HG02588 (cell line): Measurements from ENCODE around the gene LRRC1.
A peak's percentile ranks its signal among the peaks of the same experiment; 100 is the strongest.
"Not testable (repeated sequence)": the region's sequence is repeated elsewhere in the genome, so short reads cannot be mapped to it uniquely, and the experiment has no call there.

Experiments
- ATAC-seq: cut with Tn5 transposase; IDR thresholded peaks from one replicate; pipeline ENCODE4 v1.9.1; 2021; ENCODE audit warnings: mild to moderate bottlenecking, moderate library complexity; ENCODE audit not compliant: unreplicated experiment

Gene LRRC1

GRCh38 chr6:53794720-53795339, at the start of gene LRRC1:
Gene LRRC1, plus strand, starts transcription at chr6:53795005. Its CDS starts 252 bp downstream, at chr6:53795257.
- peak; percentile 75 for ATAC-seq

- no peak for ATAC-seq
These were observed 48.2 kb upstream of the LRRC1 start for GRCh38 chr6:53746442-53747103.

DNA sequence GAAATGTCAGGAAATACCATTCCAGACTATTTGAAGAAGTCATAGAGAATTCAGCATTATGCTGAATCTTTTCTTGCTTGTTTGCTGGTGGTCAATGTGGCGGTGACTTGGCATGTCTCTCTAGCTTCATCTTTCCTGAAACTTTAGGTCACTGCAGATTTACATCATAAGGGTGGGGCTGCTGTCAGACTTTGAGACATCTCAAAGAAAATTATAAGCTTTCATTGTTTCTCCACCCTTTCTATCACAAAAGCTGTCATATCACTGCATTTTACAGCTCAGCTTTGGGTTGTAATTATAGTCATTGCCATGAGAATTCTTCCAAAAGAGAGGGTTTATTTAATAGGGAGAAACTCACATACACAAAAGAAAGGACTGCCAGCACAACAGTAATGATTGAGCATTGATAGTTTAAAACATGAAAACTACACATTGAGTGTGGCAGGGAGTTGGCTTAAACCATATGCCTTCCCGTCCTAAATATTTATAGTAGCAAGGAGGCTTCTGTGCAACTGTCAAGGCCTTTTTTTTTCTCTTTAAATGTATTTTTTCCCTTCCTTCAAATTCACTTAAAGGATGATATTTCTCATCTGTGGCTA, 44.7 kb upstream of the LRRC1 start:
- ATAC-seq, result no peak

GRCh38 chr6:53751417-53751816, 43.4 kb upstream of the LRRC1 start:
- no peak for ATAC-seq

DNA sequence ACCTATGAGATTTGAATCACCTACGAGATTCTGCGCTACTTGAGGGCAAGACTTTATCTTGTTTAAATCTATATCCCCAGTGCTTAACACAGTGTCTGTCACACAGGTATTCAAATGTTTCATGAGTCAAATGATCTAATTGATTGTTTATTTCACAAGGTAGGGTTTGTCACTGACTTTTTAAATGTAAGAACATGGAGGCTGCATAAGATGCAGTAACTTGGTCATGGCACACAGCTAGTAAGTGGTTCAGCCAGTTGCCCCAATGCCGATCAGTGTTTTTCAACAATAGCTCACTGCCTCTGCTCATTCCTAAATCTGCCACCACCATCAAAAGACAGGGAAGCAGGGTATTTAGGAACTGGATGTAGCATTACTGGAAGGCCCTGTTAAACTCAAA, 42.4 kb upstream of the LRRC1 start:
- ATAC-seq, result no peak

DNA sequence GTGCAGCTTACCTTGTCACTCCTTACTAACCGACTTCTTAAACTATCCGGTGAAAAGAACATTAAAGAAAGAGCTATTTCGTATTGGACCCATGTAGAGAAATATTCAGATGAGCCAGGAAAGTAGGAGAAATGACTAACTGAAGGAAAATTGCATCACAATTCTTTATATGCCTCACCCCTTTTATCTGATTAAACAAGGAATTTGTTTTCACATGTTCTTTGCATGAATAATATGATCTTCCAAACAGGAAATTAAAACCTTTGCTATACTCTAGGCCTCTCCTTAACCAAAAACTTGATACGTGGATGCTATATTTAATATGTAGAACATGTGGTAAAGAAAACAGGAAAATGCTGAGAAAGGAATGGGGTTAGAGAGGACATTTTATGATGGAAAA, 41.9 kb upstream of the LRRC1 start:
- ATAC-seq, result no peak

DNA sequence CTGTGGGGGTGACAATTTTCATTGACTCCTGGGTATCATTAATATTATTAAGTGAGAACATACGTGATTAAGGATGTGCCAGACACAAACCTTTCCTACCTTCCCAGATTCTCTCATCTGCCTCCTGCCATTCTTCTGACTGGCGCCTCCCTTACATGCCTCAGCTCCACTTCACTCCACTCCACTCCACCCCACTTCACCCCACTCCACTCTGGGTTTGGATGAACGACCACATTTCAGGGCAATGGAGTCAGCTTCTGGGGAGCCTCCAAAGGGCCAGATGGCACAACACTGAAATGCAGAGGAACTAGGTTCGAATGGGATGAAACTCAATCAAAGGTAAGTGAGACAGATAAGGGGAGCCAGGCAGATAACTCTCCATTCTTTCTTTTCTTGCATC, 40.5 kb upstream of the LRRC1 start:
- ATAC-seq, result no peak

DNA sequence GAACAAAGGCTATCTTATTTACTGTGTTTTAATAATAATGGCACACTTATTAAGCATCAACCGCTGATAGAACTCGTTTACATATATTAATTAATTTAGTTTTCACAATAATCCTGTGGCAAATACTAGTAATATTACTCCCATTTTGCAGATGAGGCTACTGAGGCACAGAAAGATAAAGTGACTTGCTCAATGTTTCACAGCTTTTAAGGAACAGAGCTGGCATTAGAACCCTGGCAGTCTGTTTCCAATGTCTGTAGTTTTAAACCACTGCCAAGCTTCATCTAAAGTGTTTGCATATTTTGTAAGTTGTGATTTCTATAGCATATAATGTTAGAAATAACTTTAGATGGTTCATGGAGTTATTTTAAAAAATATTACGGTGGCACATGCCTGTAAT, 38.4 kb upstream of the LRRC1 start:
- no peak for ATAC-seq

DNA sequence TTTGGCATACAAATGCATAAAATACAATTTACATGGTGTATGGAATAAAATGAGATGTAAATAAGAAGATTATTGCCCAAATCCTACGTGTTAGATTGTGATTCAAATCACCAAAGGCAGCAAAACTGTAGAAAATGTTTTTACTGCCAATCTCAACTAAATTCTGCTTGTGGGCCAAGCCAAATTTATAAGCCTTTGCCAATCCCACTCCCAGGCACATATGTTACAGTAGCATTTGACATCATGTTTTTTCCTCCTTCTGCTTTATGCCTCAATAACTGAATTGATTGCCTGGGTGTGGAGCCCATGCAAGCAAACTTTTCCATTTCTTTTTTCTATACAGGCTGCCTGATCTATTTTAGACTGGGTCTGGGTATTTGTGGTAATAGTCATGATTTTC, 36.3 kb upstream of the LRRC1 start:
- no peak for ATAC-seq

- no peak for ATAC-seq
These were observed 33.8 kb upstream of the LRRC1 start for GRCh38 chr6:53761036-53761435.

DNA sequence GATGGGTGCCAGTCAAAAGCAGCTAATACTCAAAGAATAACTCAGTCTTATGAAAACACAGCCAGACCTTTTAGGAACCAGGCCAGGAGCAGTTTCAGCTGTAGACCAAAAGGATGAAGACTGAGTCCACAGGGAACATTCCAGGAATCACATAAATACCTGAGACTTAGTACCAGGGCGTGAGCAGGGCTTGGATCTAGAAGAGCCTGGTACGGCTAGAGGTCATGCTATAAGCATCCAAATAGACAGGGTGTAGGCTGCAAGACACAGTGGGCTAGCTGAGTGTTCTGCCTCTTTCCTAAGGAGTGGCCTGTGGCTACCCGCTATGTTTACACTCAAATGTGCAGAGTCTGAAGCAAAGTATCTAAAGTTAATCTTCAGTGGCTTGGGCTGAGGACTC, 29.5 kb upstream of the LRRC1 start:
- ATAC-seq, result no peak

GRCh38 chr6:53766930-53767329, 27.9 kb upstream of the LRRC1 start:
- no peak for ATAC-seq

- ATAC-seq, result no peak
These were observed 26.9 kb upstream of the LRRC1 start for GRCh38 chr6:53767941-53768340.

DNA sequence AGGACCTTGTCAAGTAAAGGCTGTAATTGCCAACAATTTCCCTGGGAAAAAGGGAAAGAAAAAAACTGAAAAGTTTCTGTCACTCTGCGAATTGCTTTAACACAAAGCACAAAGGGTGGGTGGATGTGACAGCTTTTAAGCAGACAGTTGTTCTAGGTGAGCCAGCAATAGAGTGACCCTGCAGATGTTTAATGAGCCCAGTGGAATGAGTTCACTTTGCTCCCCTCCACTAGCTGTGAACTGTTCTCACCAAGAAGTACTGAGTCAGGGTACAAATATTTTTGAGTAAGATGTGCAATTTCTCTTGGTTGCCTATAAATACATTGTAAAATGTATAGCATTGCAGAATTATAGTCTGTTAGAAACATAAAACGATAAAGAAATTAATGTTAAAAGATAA, 26.2 kb upstream of the LRRC1 start:
- no peak for ATAC-seq

GRCh38 chr6:53770780-53771249, 24.0 kb upstream of the LRRC1 start:
- ATAC-seq, result no peak

DNA sequence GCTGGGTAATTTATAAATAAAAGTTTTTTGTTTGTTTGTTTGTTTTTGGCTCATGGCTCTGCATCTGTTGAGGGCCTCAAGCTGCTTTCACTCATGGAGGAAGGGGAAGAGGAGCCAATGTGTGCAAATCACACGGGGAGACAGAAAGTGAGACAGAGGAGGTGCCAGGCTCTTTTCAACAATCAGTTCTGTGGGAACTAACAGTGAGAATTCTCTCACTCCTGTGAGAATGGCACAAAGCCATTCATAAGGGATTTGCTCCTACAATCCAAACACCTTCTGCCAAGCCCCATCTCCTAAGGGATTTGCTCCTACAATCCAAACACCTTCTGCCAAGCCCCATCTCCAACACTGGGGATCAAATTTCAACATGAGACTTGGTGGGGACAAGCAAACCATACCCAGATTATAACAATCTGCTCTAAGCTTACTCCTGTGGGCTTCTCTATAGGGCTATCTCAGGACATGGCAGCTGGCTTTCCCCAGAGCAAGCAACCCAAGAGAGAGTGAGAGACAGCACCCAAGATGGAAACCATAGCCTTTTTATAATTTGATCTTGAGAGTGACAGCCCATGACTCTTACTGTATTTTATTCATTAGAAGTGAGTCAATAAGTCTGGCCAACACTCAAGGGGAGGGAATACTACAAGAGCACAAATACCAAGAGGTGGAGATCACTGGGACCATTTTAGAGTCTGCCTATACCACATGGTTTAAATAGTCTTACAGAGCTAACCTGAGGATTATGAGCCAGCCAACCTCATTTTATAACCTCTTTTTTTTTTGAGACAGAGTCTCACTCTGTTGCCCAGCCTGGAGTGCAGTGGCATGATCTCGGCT, 22.8 kb upstream of the LRRC1 start:
- ATAC-seq, result no peak

DNA sequence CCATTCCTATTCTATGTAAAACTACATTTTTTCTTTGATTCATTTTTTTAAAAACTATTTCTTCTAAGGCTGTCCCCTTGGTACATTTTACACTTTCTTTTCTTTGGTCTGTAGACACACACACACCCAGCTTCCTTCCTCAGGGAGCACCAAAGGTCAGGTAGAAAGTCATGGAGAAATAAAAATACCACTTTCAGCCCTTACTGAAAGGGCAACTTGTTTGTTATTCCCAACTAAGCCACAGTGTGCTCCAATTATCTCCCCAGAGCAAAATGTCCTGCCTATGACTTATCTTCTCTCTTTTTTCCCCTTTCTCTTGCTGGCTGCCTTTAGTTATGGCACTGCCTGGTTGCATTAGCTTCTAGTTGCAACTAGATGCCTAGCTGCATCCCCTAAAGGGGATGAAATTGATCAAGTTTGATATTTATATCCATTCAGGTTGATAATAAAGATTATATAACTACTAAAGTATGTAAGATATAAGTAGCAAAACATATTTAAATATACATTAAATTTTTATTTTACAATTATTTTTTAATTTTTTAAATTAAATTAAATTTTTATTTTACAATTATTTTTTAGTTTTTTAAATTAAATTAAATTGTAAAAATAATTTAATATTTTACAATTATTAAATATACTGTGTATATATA, 21.6 kb upstream of the LRRC1 start:
- no peak for ATAC-seq

- not testable (repeated sequence) for ATAC-seq
These were observed 18.7 kb upstream of the LRRC1 start for GRCh38 chr6:53776152-53776551.

GRCh38 chr6:53784991-53785390, 9.8 kb upstream of the LRRC1 start:
- not testable (repeated sequence) for ATAC-seq

- no peak for ATAC-seq
These were observed 8.0 kb upstream of the LRRC1 start for GRCh38 chr6:53786832-53787231.

- no peak for ATAC-seq
These were observed 3.9 kb upstream of the LRRC1 start for GRCh38 chr6:53790886-53791285.
